Activated naive CD4-positive, alpha-beta T cell treated with anti-CD3 and anti-CD28 coated beads, Interleukin-2, amount 50 U/mL, for 72 hours (primary cell): ENCODE data around the gene RAB27A. TPM values are rescaled to one million over a fixed set of nuclear protein-coding genes. Genes with fewer than 3 reads are reported as not detected.
"Not testable (repeated sequence)": the region's sequence is repeated elsewhere in the genome, so short reads cannot be mapped to it uniquely, and the experiment has no call there.

Source experiments
- ATAC-seq, 2 donors: fragments of 150-1000 bp; cut with Tn5 transposase; 2 replicates each; pipeline ENCODE4 v1.10.0; 2021; ENCODE audit warnings: mild to moderate bottlenecking in 2 of 2, moderate library complexity in 2 of 2
- DNase-seq, 2 donors: peaks; one replicate each; pipeline ENCODE4 v3.0.0; 2021 to 2022; ENCODE audit warnings: low spot score in 2 of 2
- H3K27ac Mint-ChIP-seq, 2 donors: one replicate each; pipeline ENCODE4 v1.8.0; 2022; ENCODE audit warnings: mild to moderate bottlenecking in 2 of 2, mixed read lengths in 2 of 2
- H3K36me3 Mint-ChIP-seq, 2 donors: one replicate each; pipeline ENCODE4 v1.8.0; 2022; ENCODE audit warnings: mixed read lengths in 2 of 2
- H3K9me3 Mint-ChIP-seq, 2 donors: one replicate each; pipeline ENCODE4 v1.8.0; 2022; ENCODE audit warnings: mixed read lengths in 2 of 2
- total RNA-seq, 2 donors: library from RNA; stranded (reverse); gene quantifications; one replicate each; pipeline ENCODE4 v1.2.3, GENCODE V29; 2022

Gene RAB27A
- total RNA-seq, 2 donors from 2014 or later: 99.3 to 111 TPM

DNA sequence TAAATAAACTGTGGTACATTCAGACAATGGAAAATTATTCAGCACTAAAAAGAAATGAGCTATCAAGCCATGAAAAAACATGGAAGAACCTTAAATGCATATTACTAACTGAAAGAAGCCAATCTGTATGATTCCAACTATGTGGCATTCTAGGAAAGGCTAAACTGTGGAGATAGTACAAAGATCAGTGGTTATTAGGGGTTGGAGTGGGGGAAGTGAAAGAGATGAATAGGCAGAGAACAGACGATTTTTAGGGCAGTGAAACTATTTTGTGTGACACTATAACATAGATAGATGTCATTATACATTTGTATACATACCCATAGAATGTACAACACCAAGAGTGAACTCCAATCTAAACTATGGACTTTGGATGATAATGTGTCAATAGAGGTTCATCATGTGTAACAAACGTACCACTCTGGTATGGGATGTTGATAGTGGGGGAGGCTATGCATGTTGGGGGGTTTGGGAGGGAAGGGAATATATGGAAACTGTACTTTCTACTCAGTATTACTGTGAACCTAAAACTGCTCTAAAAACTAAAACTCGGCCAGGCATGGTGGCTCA lies 29.0 kb downstream of the RAB27A start:
- H3K9me3 Mint-ChIP-seq: peaks cover 0 to 4% of the 10 kb centered on the region in 2 donors
- H3K27ac Mint-ChIP-seq: no peak overlapping the region
- peaks cover 25 to 64% of the 10 kb centered on the region in 2 donors for H3K36me3 Mint-ChIP-seq
- ATAC-seq (no peak), DNase-seq (no peak)

DNA sequence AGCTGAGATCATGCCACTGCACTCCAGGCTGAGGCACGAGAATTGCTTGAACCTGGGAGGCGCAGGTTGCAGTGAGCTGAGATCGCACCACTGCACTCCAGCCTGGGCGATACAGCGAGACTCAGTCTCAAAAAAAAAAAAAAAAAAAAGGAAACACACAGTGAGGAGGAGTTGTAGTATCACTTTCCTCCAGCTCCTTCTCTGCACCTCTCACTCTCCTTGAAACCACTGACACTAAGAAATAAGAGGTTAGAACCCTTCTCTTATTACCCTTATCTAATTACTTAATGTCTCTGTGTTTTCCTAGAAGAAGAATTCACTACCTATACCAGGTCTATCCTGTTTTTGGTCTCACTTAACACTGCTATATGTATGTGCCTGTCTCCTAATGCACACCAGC lies 31.7 kb downstream of the RAB27A start:
- peaks cover 21 to 53% of the 10 kb centered on the region in 2 donors for H3K36me3 Mint-ChIP-seq
- no peak for ATAC-seq
- H3K27ac Mint-ChIP-seq: peak overlapping the region in 1 of 2 donors; percentile 89
- peaks cover 0 to 4% of the 10 kb centered on the region in 2 donors for H3K9me3 Mint-ChIP-seq
- DNase-seq: no peak

DNA sequence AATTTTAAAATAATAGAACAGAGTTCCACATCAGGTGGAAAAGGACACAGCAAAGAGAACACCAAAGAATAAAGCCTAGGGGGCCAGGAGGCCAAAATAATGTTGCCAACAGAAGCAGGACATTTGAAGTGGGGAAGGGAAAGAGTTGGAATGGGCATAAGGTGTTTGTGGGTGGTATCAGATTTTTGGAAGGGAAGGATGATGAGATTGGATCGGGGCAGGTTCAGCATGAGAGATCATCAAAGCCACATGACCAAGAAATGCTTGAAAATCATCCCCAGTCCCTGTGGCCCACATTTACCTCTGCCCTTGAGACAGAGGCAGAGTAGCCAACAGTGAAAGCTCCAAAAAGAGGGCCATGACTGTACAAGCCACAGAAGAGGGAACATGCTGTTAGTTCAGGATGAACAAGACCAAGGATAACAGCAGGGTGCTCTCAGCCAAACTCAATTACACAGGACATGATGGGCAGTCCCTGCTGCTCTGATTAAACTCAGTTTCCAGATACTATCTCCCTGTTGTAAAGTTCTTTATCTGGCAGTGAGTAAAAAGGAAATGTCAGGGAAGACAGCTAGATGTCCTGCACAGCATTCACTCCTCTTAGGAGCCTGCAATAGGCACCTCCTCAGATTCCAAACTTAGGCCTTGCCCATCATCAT lies 32.5 kb downstream of the RAB27A start:
- H3K9me3 Mint-ChIP-seq: peaks cover 0 to 4% of the 10 kb centered on the region in 2 donors
- peaks cover 21 to 51% of the 10 kb centered on the region in 2 donors for H3K36me3 Mint-ChIP-seq
- no peak for DNase-seq
- H3K27ac Mint-ChIP-seq: peak overlapping the region; percentile 45 to 89
- peak in 1 of 2 donors; percentile 36 for ATAC-seq

DNA sequence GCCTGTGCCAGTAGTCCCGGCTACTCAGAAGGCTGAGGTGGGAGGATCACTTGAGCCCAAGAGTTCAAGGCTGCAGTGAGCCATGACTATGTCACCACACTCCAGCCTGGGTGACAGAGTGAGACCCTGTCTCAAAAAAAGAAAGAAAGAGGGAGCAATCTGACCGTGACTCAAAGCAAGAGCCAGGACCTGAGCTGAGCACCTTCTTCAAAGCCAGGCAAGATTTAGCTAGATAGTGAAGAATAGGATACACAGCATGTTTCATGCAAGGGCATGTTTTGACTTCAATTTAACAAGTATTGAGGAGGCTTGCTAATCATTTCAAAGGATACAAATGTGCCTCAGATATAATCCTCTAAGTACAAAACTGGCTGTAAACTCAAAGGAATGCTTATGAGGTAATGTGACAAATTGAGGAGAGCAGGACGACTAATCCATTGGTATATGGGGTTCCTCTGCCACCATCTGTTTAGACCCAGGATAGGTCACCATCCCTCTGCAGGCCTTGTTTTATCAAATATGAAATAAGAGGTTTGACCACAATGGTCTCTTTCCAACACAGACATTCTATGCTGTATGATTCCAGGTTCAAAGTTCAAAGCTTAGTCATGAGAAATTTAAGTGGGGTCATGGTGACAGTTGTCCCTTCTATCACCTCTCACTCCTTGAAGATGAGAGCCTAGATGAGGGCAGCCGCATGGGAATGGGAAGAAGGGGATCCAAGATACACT lies 33.2 kb downstream of the RAB27A start:
- Mint-ChIP-seq H3K27ac (peak overlapping the region; percentile 46 to 89), H3K36me3 (peaks cover 26 to 55% of the 10 kb centered on the region in 2 donors), H3K9me3 (peaks cover 0 to 4% of the 10 kb centered on the region in 2 donors)
- ATAC-seq: peak; percentile 82 to 84
- no peak for DNase-seq

DNA sequence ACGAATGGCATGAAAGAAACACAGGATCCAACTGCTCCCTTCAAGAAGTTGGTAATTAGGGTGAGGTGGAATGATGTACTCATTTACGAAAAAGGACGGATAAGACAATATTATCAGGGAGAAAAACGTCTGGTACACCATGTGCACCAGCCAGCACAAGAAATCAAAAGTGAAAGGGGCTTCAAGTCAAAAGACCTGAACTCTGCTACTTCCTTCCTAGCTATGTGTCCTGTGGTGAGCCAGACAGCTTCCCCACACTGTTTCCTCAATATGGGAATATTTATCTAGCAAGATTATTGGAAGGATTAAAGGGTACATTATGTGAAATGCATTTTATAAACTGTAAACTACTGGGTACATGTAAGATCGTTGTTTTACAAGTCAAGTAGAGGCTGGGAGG lies 33.9 kb downstream of the RAB27A start:
- DNase-seq: no peak
- Mint-ChIP-seq H3K36me3 (peaks cover 26 to 59% of the 10 kb centered on the region in 2 donors), H3K9me3 (peaks cover 0 to 4% of the 10 kb centered on the region in 2 donors), H3K27ac (peak overlapping the region; percentile 46 to 89)
- ATAC-seq: peak in 1 of 2 donors; percentile 36

DNA sequence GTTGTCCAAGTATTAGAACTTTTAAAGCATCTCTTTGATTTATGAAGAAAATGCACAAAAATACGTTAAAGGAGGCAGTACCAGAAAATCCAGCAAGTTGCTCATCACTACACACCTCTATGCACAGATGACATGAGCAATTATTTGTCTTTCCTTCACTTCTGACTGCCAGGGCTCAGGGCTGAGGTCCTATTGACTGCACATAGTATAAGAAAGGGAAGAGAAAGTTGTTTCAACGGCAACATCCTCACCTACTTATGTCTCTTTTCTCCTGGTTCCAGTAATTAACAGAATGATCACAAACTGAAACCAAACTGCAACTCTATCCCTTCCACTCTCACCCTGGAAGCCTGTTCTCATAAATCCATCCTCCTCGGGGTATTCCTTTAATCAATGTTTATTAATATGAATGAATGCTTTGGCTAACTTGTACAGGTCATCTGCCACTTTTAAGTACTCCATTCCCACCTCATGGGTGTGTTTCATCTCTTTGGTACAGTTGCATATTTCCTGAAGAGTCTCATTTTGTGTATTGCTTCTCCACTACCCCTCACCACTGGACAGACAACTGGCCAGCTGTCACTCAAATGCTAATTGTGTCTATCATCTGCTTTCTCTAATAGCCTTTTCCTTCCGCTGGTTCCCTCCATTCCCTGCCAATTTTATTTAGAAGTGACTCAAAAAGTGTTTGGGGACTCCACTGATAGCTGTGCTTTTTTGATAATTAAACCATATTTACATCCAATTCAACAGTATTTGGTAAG lies 34.5 kb downstream of the RAB27A start:
- Mint-ChIP-seq H3K9me3 (peaks cover 0 to 4% of the 10 kb centered on the region in 2 donors), H3K27ac (peak overlapping the region; percentile 46 to 89), H3K36me3 (peaks cover 20 to 57% of the 10 kb centered on the region in 2 donors)
- DNase-seq (no peak), ATAC-seq (peak in 1 of 2 donors; percentile 16)

DNA sequence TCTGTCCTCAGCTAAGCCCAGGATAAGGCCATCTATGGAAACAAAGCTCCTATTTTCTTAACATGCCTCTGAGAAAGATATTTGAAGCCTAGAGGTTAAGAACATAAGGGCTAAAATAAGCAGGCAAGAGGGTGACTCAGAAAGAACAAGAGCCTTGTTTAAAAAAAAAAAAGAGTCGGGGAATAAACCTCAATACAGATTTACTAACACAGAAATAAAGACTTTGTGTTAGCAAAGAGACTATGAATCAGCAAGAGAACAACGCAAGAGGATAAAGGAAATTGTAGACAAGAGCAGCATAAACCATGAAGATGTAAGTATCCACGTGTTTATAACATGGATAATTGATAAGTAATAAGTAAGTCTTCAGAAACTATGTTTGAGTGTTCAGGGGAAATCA lies 36.0 kb downstream of the RAB27A start:
- no peak for DNase-seq
- Mint-ChIP-seq H3K36me3 (peaks cover 19 to 50% of the 10 kb centered on the region in 2 donors), H3K27ac (peak overlapping the region; percentile 50 to 65), H3K9me3 (peaks cover 0 to 4% of the 10 kb centered on the region in 2 donors)
- ATAC-seq: peak in 1 of 2 donors; percentile 52

DNA sequence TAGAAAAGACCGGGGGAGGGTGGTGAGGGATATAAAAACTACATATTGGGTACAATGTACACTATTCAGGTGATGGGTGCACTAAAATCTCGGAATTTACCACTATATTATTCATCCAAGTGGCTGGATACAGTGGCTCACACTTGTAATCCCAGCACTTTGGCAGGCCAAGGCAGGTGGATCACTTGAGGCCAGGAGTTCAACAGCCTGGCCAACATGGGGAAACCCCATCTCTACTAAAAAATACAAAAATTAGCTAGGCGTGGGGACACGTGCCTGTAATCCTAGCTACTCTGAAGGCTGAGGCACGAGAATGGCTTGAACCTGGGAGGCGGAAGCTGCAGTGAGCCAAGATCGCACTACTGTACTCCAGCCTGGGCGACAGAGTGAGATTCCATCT lies 37.4 kb downstream of the RAB27A start:
- not testable (repeated sequence) for ATAC-seq, H3K9me3 Mint-ChIP-seq, H3K27ac Mint-ChIP-seq, DNase-seq
- H3K36me3 Mint-ChIP-seq: peaks cover 23 to 54% of the 10 kb centered on the region in 2 donors

DNA sequence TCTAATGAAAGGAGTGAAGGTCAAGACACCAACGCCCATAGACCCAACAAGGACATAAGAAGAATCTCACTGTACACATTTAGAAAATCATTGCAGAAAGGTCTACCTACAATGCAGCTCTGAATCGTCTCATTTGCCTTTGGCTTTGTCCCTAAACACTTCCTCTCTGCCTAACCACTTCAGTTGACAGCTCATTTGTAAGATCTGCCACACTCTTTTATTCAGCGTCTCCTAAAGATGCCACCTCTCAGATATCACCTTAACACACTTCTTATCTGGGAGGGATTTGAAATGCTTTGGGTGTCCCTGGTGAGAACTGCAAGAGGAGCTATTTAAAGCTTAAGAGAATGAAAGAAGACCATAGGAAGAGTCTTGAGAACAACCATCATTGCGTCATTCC lies 38.7 kb downstream of the RAB27A start:
- H3K27ac Mint-ChIP-seq: no peak overlapping the region
- DNase-seq (no peak), ATAC-seq (peak in 1 of 2 donors; percentile 15)
- H3K36me3 Mint-ChIP-seq: peaks cover 11 to 52% of the 10 kb centered on the region in 2 donors
- peaks cover 0 to 4% of the 10 kb centered on the region in 2 donors for H3K9me3 Mint-ChIP-seq

DNA sequence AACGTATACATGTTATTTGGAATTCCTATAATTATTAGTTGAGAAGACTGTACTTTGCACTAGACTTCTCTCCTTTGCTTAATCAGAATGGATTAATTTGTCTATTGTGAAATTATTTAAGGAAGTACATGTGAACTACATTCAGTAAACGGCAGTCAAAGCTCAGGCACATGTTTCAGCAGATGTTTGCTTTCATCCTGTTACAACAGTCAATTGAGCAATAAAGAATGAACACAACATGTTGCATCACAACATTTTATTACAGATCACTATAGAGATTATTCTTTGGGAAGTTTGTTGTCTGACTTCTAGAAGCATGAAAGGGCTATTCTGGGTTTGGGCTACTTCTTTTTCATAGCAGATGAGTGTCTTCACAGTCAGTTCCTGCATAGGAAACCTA lies 39.2 kb downstream of the RAB27A start:
- H3K9me3 Mint-ChIP-seq: peaks cover 0 to 4% of the 10 kb centered on the region in 2 donors
- no peak overlapping the region for H3K27ac Mint-ChIP-seq
- H3K36me3 Mint-ChIP-seq: peaks cover 11 to 47% of the 10 kb centered on the region in 2 donors
- no peak for ATAC-seq
- DNase-seq: no peak

DNA sequence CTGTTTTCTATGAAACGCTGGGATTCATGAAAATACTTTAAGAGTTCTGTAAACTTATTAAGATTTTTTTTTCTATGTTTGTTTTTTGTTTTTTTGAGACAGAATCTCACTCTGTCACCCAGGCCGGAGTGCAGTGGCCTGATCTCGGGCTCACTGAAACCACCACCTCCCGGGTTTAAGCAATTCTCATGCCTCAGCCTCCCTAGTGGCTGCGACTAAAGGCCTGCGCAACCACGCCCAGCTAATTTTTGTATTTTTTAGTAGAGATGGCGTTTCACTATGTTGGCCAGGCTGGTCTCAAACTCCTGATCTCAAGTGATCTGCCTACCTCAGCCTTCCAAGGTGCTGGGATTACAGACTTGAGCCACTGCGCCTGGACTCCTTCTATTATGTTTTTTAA lies 39.7 kb downstream of the RAB27A start:
- H3K9me3 Mint-ChIP-seq, DNase-seq, ATAC-seq, H3K27ac Mint-ChIP-seq: not testable (repeated sequence)
- H3K36me3 Mint-ChIP-seq: peaks cover 11 to 45% of the 10 kb centered on the region in 2 donors

DNA sequence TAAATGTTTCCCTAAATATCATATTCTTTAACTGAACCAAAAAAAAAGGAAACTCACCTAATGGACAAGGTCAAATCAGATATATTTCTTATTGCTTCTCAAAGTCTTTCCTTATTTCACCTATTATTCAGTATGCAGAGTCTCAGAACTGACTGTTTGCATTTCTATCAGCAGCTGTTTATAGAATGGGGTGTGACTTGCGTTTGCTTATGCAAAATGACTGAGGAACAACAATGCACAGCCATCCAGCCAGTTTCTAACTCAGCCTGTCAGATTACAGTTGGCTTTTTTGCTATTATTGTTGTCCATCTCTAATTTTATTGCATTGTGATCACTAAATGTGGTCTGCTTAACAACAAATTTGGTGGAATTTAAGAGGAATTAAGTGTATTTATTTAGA lies 40.7 kb downstream of the RAB27A start:
- Mint-ChIP-seq H3K27ac (no peak overlapping the region), H3K36me3 (peaks cover 11 to 45% of the 10 kb centered on the region in 2 donors), H3K9me3 (peaks cover 0 to 4% of the 10 kb centered on the region in 2 donors)
- no peak for ATAC-seq
- DNase-seq: no peak

DNA sequence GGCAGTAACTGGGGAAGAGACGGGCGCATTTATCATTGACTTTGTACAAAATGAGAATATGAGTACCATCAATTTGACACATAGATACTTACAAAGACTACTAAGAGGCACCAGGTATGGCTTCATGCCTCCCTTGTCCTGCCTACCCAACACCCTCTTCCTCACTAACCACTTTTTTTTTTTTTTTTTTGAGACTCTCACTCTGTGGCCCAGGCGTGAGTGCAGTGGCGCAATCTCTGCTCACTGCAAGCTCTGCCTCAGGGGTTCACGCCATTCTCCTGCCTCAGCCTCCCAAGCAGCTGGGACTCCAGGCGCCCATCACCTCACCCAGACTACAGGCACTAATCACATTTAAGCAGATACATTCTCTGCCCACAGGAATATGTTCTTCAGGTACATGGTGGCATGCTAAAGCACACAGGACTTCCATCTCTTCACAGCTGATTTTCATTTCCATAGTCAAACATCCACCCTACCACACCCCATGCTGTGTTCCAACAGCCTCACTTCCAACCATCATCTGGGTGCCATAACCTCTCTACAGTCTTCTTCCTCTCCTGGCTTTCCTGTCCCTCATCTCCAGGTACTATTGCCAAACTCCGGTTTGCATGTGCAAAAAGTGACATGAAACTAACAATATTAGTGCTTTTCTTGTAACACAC lies 41.7 kb downstream of the RAB27A start:
- Mint-ChIP-seq H3K9me3 (peaks cover 0 to 4% of the 10 kb centered on the region in 2 donors), H3K27ac (peak overlapping the region in 1 of 2 donors; percentile 0), H3K36me3 (peaks cover 11 to 45% of the 10 kb centered on the region in 2 donors)
- no peak for DNase-seq
- peak in 1 of 2 donors; percentile 34 for ATAC-seq

DNA sequence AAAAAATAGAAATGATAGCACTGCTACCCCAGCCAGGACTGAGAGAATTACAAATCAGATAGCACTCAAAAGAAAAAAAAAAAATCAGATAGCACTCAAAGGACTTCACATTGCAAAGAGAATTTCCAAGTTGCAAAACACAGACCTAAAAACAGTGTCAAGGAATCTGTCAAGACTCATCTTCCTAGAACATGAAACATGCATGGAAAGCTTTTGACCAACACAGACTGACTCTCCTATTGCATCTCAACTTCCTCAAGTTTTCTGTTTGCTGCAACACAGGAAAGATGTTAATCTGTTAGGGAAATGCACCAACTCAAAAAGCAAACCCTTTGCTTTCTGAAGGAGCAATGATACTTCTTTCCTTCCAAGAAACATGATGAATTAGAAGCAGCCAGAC lies 42.3 kb downstream of the RAB27A start:
- ATAC-seq (no peak), DNase-seq (no peak)
- peaks cover 11 to 44% of the 10 kb centered on the region in 2 donors for H3K36me3 Mint-ChIP-seq
- peaks cover 0 to 4% of the 10 kb centered on the region in 2 donors for H3K9me3 Mint-ChIP-seq
- H3K27ac Mint-ChIP-seq: no peak overlapping the region

DNA sequence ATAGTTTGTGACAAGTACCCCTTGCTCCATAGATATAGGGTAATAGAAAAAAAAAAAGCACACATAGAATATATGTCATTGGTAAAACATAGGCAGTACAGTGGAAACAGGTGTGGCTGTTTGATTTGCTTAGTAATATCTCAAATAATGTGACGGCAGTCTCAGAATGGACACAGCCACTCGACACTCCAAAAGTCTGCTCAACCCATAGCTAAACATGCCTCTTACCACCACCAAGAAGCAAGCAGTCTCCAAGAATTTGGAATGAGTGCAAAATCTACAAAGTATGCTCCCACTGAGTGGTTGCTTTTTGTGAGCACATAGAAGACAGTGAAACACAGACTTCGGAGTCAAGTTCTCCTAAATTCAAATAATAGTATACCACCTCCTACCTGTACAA lies 43.0 kb downstream of the RAB27A start:
- H3K27ac Mint-ChIP-seq: no peak overlapping the region
- H3K9me3 Mint-ChIP-seq: peaks cover 0 to 4% of the 10 kb centered on the region in 2 donors
- no peak for DNase-seq
- peaks cover 6 to 37% of the 10 kb centered on the region in 2 donors for H3K36me3 Mint-ChIP-seq
- no peak for ATAC-seq

DNA sequence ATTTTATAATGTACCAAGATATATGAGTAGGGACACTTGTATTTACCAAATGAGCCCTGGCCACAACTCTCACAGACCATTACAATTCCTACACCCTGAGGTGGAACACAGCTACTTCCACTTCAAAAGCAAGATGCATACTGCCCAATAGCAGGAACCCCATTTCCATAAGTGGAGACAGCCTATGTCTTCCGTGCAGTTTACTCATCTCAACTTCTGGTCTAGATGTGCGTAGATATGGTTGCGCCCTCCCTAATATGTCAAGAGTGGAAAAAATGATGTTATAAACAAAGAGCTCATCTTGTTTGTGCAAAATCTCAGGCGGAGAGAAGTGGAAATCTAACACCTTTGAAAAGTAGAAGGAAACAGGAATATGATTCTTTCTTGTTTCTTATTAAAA lies 44.6 kb downstream of the RAB27A start:
- ATAC-seq: peak; percentile 39 to 71
- Mint-ChIP-seq H3K36me3 (peaks cover 4 to 30% of the 10 kb centered on the region in 2 donors), H3K9me3 (peaks cover 0 to 4% of the 10 kb centered on the region in 2 donors), H3K27ac (peak overlapping the region in 1 of 2 donors; percentile 89)
- DNase-seq: no peak
